GM18502 (cell line): Measurements from ENCODE around the gene EEFSEC.

Experiments used
- ATAC-seq: cut with Tn5 transposase; IDR thresholded peaks from one replicate; pipeline ENCODE4 v1.9.1; 2021; ENCODE audit warnings: mild to moderate bottlenecking; ENCODE audit not compliant: unreplicated experiment, poor library complexity

EEFSEC gene

GRCh38 chr3:128309026-128309425 lies 155.7 kb downstream of the EEFSEC start:
- ATAC-seq, result no peak

DNA sequence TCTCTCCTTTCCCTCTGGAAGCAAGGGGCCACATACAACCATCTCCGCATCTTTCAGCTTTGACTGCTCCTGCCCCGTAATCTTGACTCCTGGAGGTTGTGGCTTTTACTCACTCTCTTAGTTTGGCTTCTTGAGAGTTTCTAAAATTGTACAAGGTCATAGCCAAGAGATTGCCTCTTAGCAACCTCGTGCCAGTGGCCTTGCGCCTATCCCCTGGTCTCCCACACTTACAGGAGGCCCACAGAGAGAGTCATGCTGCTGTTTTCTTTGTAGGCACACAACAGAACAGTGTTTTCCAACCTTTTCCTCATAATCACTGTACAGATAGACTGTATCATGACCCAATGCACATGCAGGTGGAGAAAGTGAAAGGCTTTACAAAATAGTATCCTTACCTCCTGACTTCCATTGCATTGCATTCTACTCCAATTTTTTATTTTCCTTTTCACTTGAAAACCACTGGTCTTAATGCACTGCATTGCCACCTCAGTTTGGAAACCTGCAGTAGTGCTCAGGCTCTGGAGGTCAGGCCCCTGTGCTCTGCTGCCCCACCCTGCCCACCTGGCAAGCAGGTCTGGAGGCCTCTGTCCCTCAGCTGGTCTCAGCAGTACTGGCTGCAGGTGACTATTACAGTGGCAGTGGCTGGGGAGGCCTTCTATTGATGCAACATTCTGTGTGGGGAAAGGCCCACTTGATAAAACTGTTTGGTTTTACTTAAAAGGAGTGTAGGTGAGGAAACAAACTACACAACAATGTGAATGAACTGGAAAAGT lies 157.2 kb downstream of the EEFSEC start:
- ATAC-seq, result no peak

- ATAC-seq, result no peak
Observed at GRCh38 chr3:128311441-128311844, 158.2 kb downstream of the EEFSEC start.

GRCh38 chr3:128312271-128312670 lies 159.0 kb downstream of the EEFSEC start:
- no peak for ATAC-seq

DNA sequence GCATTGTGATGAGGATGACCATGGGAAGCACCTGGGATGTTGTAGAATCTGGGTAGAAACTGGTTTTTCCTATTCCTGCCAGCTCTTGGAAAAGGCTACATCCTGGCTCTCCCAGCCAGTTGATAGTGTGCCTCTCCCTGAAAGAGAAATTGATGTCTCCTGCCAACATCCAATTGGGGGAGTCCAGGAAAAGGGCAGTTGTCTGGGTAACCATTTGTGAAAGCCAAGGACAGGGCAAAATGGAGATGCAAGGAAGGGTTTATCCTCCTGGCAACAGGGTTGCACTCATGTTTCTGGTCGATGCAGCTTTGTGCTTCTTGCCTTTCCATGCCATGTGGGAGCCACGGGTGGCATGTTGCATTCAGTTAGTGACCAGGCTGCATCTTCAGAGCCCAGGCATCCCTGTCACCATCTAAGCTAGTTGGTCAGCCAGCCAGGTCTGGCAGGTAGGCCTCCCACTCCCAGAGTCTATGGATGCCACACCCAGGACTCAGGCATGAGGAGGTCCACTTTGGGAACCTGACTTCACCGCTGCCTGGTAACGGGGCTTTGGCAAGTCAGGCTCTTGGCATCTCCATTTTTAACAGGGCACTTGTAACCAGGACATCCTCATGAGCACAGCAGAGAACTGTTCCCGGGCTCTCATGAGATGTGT lies 159.9 kb downstream of the EEFSEC start:
- no peak for ATAC-seq

- no peak for ATAC-seq
Observed at GRCh38 chr3:128313935-128314334, 160.7 kb downstream of the EEFSEC start.

- ATAC-seq, result no peak
Observed at GRCh38 chr3:128315313-128315712, 162.0 kb downstream of the EEFSEC start.

DNA sequence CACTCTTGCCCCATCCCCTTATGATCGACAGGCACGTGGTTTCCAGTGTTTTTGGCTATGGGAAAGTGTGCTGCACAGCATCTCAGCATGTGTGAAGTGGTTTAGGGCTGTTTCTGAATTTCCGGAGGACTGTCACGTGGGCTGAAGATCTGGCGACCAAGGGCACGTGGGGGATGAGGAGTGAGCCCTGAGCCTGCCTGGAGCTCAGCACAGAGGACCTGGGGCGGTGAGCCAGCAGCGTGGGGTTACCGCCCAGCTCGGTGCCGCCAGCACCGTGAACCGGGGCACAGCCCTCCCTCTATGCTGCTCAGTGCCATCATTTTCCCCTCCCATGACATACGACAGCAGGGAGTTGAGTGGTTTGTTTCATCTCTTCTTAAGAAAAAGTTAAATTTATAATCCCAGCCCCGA lies 163.2 kb downstream of the EEFSEC start:
- ATAC-seq, result no peak

DNA sequence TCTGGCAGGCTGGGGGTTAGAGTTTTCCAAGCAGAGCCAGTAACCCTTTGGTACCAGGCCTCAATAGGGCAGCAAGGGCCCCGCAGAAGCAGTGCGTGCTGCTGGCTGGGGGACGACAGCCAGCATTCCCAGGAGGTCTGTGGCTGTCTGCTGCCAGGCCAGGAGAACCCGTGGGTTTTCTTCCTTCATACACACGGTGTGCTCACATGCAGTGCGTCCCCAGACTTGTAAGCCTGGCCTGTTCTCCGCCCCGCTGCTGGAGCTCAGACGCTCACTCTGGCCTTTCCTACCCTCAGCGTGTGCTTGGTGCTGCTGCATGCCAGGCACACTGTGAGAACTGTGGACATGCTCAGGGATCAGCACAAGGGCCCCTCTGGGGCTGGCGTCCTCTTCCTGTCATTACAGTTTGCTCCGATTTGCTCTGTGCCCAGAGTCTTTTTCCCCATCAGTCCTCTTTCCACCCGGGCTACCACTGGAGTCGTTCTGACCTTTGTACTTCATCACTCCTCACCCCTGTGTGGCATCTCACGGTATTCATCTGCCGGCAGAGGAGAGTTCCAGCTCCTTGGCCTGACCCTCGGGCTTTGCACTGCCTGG lies 163.9 kb downstream of the EEFSEC start:
- no peak for ATAC-seq

DNA sequence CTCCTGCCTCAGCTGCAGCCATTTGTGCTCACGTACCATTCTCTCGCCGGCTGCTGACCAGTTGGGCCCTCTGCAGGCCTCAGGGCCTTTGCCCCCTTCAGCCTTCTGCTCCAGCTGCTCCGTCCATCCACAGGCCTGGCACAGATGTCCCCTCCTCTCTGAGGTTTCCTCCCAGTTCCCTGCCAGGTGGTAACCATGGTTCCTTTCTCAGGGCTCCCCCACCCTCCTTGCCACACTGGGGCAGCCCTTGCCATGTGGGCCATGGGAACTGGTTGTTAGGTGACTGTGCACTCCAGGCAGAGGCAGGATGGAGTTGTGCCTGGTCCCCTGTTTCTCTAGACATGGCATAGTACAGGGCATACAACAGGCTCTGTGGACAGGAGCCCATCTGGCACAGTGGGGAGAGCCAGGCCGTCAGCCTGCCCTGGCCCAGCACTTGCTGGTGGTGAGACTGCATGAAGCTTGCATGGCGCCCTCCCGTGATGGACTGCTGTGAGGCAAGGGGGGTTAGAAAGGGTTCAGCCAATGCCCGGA lies 164.5 kb downstream of the EEFSEC start:
- ATAC-seq, result no peak

DNA sequence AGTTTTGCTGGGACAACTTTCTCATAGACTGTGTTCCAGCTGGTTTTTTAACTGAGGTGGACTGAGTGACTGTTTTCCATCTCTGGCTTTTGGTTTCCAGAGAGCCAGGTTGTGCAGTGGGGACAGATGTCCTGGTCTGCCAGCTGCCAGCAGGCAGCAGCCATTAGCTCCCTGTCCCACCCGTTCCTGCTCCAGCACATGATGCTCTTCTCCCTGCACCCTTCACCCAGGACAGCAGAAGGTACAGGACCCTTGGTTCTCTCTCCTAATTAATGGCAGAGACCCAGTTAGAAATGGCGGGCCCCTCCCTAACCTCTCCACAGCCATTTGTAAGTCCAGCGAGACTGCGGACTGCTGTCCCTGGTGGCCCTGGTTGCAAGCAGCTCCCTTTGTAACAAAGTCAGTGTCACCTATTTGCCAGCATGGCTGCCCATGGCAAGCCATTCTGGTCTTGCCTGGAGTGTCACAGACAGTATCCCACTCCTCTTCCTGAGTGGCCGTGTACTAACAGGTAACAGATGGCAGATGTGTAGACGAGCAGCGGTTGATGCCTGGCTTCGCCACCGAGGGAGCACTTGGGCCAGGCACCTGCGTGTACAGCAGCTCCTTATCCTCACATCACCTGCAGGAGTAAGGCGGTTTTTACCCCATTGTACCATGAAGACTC lies 165.1 kb downstream of the EEFSEC start:
- no peak for ATAC-seq

GRCh38 chr3:128319107-128319506 lies 165.8 kb downstream of the EEFSEC start:
- no peak for ATAC-seq

DNA sequence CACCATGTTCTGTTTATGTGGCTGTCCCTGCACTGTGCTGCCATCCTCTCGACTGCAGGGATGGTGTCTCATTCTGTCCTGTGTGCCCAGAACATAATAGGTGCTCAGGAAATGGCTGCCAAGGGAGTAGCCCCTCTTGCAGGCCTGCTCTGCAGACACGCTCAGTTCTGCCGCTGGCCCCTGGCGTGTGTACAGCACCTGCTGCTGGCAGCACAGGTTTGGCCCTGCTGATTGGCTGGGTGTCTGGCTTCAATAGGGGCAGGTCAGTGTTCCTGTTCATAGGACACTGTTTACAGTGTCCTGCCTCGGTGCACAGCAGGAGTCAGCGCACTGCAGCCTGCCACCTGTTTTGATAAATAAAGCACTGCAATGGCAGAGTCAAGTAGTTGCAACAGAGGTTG lies 166.5 kb downstream of the EEFSEC start:
- no peak for ATAC-seq

DNA sequence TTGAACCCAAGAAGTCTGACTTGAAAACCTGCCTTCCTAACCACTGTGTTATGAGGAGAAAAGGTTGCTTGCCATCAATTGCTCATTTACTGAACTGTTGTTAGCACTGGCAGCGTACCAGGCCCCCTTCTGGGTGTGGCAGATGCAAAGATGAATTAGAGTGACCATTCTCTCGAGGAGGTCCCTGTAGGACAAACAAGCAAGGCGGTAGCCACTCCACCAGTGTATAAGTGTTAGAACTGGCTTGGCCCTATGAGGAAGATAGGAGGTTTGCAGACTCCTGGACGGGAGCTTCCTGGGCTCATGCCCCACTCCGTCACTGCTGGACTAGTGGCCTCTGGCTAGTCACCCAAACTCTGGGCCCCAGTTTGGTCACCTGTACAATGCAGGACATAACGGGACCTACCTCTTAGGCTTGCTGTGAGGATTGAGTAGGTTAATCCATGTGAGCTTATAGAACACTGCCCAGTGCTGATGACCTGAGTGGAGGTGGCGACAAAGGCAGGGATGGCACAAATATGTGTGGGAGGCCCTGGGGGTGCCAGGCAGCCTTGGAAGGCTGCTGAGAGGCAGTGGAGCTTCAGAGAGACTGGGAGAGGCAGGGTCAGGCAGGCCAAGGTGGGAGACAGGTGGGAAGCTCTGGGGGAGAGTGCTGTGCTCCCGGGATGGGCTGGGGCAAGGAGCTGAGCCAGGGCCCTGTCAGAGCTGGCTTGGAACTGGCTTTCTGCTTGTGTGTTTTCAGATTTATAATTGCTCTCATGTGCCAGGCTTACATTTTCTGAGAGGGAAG lies 167.5 kb downstream of the EEFSEC start:
- no peak for ATAC-seq

DNA sequence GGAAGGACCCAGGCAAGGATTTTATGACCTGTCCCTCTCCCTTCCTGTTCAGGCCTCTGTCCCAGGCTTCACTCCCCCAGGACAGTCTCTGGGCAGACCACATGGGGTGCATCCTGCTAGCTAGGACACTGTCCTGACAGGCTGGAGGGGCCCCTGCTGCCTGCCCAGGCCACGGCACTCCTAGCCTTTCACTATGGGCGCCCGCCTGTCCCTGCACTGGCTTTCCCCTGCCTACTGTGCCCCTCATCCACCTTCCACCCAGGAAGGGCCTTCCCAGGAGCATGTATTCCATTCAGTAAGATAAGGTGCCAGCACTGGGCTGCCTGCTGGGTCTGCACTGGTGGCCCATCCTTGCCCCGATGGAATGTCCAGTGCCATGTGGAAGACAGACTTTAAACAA lies 168.1 kb downstream of the EEFSEC start:
- no peak for ATAC-seq

DNA sequence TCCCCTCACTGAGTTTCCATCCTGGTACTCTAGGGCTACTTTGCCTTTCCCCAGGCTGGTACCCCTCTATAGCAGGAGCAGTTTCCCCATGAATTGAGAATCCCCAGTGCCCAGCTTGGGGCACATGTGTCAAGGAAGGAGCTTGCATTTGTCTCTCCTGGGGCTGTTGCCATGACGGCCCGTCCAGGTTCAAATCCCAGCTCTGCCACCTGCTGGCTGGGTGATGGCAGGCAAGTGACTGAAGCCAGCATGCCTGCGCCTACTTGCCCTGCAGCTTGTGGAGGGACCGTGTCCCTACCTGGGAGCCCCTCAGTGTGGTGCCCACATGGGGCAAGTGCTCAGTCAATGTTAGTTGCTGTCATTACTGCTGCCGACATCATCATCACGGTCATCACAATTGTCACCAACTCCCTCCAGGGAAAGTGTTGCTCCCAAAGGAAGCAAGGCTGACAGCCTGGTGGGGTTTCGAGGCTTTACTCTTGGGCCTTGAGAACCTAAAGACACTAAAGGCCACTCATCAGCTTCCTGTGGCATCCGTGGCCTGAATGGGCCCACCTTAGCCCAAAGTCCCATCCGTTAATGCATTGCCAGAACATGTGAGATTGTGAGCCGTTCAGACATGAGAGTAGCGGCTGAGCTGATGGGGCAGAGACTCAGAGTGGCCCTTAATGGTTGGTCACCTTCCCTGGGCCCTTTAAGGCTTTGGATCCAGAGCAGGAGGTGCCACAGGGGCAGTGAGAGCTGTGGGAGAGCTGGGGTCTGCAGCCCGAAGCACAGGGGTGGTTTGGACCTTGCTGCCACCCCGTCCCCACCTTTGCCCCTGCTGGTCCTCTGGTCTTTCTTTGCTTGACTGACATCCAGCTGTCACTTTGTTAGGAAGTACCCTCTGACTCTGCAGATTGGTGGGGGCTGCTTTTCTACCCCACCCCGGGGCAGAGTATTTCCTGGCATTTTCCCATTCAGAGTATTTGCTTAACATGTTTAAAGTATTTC lies 169.0 kb downstream of the EEFSEC start:
- ATAC-seq, result no peak

GRCh38 chr3:128323206-128324081 lies 170.2 kb downstream of the EEFSEC start:
- ATAC-seq, result no peak
